Activated T-cell treated with anti-CD3 and anti-CD28 coated beads for 4 hours (primary cell): ENCODE results near the gene SULT1A1.
"Not testable (repeated sequence)": the region's sequence is repeated elsewhere in the genome, so short reads cannot be mapped to it uniquely, and the experiment has no call there.

ENCODE experiments used
- DNase-seq: peaks from one replicate; pipeline ENCODE4 v3.0.0-alpha.2; 2020

Gene SULT1A1

DNA sequence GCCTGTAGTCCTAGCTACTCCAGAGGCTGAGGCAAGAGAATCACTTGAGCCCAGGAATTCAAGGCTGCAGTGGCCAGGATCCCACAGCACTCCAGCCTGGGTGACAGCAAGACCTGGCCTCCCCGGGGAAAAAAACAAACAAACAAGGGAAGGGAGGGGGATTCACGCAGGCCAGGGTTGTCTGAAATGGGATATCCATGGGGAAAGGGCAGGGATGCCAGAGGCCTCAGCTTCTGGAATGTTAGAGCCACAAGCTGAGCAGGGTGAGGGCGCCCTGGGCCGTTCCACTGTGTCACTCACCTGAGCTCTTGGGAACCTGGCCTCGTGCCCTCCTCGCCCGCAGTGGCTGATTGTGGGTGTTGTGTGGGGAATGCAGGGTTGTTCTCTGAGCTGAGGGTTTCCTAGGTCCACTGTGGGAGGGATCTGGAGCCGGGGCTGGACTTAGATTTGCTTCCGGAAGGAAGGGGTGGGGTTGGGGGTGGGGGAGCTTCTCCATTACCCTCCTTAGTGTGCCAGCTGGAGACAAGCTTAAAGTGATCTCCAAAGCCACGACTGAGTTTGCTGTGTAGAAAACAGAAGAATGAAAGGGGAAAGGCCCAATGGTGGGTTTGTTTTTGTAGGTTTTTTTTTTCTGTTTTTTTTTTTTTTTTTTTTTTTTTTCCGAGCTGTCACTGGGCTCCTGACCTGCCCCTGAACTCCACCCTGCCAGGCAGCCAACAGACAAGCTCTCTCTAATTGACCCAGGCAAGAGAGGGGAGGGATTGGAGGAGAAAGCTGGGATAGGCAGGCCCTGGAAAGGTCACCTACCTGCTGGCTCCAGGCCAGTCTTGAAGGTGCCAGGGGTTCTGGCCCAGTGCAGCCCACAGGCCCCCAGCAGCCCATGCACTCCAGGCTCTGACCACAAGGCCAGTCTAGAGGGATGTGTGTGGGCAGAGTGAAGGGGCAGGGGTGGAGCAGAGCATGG is at the start of gene SULT1A1:
SULT1A1 (minus strand) TSS at position 414 of the 964 bp plus-strand sequence. CDS start 1,189 bp downstream, outside the sequence.
- no peak for DNase-seq

DNA sequence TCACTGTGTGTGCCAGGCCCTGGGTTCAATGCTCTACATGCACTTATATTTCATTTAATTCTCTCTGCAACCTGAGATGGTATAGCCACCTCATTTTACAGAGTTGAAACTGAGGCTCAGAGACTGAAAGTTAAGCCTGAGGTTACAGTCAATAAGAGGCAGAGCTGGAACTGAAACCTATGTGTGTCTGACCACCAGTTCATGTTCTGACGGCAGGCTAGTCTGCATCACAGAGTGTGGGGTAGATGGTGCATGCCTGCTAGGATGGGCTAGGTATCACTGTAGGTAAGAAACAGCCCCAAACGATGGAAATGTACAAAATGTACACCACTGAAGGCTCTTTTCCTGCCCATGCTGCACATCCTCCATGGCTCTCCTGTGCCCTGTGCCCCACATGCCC is 30.1 kb upstream of the SULT1A1 start:
- DNase-seq, result not testable (repeated sequence)

DNA sequence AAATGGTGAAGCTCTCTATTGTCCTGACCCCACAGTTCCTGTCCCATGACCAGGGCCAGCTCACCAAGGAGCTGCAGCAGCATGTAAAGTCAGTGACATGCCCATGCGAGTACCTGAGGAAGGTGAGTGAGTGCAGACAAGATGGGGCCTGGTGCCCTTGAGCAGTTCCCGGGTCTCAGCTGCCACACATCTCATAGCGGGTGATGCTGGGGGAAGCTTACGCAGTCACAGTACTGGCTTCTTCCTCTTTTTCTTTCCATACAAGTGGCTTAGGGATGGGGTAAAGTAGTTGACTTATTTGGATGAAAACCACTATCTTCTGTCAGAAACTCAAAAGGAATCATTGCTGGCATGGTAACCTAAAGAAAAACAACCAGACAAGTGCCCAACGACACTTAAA is 28.5 kb upstream of the SULT1A1 start:
- not testable (repeated sequence) for DNase-seq

DNA sequence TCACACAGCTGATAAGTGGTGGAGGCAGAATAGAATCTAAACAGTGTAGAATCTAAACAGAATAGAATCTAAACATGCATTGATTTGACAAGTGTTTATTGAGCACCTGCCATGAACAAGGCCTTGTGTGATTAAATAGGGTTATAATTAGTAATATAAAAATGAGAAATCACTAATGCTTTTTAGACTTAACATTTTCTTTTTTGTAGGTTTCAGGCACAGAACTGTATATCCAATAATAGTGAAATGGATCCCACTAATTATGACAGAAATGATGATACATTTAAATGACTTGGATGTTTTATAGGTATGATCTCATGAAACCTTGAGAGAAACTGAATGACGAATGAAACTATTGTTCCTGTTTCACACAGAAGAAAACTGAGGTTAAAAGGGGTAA is 27.9 kb upstream of the SULT1A1 start, which contains the start of gene NPIPB8:
NPIPB8 (plus strand) TSS at position 301 of the 400 bp plus-strand sequence. CDS start 296 bp downstream, outside the sequence.
- not testable (repeated sequence) for DNase-seq

DNA sequence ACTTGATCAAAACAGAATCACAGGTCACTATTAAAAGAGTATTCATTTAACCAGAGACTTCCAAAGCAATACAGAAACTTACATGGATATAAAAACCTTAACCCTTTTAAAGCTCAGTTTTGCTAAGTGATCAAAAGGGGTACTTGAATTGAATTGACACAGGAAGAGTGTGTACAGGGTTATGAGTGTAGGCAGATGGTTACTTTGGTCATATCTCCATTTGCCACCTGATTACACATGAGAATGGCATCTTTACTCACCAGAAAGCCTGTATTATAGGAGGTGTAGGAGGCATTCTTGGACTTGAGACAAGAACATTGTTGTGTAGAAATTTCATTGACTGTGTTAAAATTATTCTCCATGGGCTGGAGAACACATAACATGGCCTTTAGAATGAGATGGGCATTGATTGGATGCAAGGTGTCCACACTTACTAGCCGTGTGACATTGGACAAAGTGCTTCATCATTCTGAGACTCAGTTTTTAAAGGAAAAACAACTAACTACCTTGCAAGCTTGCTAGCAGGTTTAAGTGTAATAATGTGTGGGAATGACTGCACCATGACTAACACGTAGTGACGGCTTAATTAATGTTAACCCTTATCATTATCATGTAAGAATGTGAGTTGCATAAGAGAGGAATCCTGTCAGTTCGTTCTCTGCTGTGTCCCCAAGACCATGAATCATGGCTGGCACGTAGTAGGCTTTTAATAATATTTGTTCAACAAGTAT is 26.4 kb upstream of the SULT1A1 start:
- not testable (repeated sequence) for DNase-seq

DNA sequence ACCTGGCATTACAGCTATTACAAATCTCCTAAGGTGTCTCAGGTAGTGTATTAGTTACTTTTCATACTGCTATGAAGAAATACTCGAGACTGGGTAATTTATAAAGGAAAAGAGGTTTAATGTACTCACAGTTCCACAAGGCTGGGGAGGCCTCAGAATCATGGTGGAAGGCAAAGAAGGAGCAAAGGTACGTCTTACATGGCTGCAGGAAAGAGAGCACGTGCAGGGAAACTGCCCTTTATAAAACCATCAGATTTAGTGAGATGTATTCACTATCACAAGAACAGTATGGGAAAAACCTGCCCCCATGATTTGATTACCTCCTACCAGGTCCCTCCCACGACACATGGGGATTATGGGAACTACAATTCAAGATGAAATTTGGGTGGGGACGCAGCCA is 21.1 kb upstream of the SULT1A1 start:
- not testable (repeated sequence) for DNase-seq

DNA sequence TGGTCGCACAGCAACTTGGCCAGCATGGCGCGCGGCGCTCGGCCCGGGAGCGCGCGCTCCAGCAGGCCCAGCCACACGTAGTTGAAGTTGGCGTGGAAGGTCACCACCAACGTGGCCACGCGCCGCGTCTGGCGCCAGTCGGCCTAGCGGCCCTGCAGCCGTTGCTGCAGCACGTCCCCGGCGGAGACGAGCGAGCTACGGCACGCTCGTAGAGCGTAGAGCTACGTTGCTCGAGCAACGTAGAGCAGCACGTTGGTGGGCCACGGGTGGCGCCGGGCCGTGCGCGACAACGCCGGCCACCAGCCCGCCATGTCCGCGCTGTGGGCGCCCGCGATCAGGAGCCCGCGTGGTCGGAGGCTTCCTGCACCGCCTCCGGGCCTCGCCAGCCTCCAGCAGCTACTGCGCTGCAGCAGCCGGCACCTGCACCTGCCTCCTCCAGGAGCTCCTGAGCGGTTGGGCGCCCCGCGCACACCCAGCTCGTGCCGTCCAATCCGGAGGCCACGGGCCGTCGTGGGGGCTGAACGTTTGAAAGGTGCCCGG is 13.4 kb upstream of the SULT1A1 start:
- DNase-seq, result peak; percentile 40

DNA sequence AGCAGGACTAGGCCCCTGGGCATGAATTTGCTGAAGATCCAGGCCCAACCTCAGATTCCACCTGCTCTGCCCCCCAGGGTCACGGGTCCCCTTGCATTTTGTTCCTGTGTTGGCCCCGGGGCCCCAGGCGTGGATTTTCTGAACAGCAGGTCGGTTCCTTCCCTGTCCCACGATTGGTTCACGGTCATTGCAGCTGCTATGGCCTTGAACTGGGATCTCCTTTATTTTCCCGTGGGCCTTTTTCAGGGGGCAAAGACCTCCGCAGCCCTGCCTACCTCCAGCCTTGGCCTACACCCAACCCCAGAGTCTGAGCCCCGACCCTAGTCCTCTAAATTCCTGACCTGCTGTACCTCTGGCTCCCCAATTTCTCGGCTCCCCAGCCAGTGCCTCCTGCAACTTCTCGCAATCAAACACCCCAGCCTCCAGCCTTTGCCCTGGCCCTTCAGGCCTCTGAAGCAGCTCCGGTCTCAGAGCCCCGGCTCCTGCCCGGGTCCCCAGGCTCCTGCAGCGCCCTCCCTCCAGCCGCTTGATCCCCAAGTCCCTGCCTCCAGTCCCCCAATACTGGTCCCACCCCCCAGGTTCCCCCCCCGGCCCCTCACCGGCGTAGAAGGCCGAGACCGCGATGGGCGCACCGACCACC is 12.8 kb upstream of the SULT1A1 start:
- not testable (repeated sequence) for DNase-seq

DNA sequence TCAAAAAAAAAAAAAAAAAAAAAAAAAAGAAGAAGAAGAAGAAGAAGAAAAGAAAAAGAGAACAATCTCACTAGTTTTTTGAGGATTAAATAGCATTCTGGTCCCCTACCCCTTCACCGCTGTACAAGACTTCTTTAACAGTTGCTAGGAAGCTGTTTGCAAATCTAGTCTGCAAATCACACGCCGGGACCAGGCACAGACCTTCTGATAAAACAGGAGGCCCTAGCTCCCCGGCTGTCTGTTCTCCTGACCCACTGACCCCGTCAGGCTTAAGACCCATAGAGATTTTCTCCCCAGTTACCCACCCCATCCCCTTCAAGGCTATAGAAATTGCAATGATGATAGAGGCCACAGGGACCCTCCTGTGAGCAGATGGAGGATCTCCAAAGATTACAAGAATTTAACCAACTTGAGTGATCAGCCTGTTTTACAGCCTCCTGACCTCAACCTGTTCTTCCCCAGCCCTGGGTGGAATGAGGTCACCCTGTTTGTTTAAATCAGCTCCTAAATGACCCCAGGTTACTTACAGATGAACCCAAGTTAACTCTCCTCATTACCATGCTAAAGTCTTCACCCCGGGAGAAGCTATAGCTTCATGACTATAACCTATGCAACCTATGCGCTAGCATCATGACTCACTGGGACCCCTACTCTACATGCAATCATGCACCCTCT is 11.8 kb upstream of the SULT1A1 start:
- no peak for DNase-seq

DNA sequence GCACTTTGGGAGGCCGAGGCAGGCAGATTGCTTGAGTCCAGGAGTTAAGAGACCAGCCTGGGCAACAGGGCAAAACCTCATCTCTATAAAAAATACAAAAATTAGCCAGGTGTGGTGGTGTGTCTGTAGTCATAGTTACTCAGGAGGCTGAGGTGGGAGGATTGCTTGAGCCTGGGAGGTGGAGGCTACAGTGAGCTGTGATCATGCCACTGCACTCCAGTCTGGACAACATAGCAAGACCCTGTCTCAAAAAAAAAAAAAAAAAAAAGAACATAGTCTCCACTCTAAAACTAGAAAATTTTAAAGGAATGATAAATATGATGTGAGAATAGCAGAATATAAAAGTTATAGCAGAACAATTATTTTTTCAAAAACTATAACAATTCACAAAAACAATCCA is 10.5 kb upstream of the SULT1A1 start:
- DNase-seq, result not testable (repeated sequence)

DNA sequence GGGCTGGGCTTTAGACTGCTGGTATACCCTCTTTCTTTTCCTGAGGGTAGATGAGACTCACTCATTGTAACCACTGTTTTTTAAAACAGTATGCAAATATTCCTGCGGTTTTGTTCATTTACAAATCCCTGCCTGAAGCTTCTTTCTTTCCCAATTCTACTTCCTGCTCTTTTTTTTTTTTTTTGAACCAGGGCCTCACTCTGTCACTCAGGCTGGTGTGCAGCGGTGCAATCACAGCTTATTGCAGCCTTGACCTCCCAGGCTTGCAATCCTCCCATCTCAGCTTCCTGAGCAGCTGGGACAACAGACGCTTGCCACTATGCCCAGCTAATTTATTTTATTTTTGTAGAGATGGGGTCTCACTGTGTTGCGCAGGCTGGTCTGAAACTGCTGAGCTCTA is 8.0 kb upstream of the SULT1A1 start:
- no peak for DNase-seq

DNA sequence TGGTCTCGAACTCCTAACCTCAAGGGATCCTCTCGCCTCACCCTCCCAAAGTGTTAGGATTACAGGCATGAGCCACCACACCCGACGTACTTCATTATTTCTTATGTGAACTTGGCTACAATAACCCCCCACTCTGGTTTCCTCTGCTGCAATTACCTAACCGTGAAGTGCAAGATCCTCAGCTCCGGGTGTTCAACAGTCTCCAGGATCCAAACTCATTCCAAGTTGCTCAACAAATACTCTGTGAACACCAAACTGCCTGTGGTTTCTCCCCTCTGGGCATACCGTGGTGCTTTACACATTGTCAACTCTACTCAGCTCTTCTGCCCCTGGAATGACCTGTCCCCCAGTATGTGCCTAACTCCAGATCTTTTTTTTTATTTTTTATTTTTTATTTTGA is 6.8 kb upstream of the SULT1A1 start:
- no peak for DNase-seq

DNA sequence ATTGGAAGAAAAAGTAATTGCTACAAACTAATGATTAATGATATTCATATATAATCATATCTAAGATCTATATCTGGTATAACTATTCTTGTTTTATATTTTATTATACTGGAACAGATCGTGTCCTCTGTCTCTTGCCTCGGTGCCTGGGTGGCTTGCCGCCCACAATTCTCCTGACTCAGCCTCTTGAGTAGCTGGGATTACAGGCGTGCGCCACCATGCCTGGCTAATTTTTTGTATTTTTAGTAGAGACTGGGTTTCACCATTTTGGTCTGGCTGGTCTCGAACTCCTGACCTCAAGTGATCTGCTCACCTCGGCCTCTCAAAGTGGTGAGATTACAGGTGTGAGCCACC is 6.4 kb upstream of the SULT1A1 start:
- not testable (repeated sequence) for DNase-seq

DNA sequence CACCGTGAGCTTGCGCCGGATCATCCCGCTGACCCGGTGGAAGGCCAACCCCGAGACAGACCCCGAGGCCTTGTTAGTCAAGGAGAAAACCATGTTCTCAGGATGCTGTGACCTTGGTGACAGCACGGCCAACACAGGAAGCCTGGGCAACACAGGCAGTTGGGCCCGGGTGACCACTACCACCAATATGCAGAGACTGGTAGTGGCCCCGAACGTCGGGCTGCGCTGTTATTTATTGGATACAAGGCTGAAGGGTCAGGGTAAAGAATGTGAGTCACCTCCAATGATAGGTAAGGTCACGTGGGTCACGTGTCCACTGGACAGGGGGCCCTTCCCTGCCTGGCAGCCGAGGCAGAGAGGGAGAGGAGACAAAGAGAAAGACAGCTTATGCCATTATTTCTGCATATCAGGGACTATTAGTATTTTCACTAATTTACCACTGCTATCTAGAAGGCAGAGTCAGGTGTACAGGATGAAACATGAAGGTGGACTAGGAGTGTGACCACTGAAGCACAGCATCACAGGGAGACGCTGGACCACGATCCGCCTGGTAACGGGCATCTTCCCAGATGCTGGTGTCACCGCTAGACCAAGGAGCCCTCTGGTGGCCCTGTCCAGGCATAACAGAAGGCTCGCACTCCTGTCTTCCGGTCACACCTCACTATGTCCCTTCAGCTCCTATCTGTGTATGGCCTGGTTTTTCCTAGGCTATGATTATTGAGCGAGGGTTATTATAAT is 5.8 kb upstream of the SULT1A1 start:
- not testable (repeated sequence) for DNase-seq

DNA sequence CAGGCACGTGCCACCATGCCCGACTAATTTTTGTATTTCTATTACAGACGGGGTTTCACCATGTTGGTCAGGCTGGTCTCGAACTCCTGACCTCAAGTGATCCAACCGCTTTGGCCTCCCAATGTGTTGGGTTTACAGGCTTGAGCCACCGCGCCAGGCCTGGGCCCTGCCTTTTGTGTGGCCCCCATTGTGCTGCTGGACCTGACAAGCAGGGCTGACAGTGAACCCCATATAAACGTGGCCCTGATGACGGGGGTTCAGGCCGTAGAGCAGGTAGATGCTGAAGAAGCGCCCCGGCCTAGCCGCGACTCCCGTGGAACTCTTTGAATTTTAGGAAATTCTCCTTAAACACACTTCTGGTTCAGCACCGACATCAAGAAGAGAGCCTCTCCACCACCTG is 4.7 kb upstream of the SULT1A1 start:
- DNase-seq, result not testable (repeated sequence)

DNA sequence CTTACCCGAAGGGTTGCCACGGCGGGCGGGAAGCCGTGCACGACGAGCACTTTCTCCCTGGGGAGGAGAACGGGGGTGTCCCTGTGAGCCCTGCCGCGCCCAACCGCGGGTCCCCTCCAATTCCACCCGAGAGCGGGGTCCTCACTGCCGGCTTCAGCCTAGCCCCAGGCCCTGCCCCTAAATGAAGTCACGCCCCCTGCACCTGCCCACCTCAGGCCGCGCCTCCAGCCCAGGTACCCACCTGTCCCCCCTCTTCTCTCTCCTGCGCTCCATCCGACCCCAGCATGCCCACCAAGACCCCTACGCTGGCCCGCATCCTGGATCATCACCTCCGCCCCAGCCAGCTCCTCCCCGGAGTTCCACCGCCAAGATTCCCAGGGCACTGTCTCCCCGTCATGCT is 4.1 kb upstream of the SULT1A1 start:
- DNase-seq, result not testable (repeated sequence)

DNA sequence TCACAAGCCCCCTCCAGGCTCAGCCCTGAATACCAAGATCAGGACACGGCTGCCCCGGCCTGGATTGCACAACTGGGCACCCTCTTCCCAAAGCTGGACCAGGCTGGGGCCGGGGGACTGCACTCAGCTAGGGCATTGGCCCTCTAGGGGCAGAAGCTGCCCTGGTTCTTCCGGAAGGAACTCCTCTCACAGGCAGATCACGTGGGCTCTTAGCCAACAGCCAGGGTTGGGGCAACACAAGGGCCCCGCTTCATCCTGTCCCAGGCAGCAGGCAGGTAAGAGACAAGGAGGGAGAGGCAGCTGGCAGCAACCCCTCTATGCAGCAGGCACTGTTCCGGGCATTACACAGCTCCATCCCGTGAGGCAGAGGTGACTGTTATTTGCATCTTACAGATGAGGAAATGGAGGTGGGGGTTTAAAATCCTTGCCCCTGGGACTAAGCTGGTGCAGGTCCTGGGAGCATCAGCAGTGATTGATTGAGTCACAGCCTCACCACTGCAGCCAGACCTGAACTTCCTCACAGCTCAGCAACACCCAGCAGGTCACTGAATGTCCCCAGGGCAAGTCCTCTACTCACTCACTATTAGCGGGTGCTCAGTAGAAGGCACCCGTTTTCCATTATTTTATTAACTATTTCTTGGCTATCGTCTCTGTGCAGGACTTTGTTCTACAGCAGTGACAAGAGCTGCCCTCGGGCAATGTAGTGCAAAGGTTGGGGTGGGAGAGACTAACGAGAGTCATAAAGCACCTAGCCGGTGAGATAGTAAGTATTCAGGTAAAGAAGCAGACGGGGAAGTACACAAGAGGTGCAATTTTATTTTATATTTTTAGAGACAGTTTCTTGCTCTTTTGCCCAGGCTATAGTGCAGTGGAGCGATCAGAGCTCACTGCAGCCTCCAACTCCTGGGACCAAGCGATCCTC is 2.8 kb upstream of the SULT1A1 start:
- DNase-seq, result not testable (repeated sequence)

DNA sequence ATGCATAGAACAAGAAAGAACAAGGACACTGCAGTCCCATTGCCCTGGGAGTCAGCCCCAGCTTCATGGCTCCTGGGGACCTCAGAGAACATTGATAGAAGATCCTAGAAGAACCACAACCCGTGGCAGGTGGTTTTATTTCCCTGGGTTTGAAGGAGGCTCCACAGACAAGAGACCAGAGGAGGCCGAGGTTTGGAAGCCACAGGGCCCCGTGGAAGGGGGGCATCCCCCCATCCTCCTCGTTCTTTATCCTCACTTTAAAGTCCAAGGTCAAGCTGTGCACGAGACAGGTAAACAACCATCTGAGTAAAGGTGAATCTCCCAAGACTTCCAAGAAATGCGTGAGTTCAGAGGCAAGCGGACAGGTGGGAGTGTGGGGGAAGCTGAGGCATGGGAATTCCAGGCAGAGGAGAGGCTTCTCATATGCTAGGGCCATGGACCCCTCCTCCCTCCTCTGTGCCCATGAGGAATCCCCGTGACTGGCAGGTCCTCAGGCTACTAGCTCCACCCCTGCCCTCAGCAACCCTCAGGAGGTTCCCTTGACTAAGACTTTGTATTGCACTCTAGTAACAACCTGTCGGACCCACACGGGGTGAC is 849 bp upstream of the SULT1A1 start:
- no peak for DNase-seq

DNA sequence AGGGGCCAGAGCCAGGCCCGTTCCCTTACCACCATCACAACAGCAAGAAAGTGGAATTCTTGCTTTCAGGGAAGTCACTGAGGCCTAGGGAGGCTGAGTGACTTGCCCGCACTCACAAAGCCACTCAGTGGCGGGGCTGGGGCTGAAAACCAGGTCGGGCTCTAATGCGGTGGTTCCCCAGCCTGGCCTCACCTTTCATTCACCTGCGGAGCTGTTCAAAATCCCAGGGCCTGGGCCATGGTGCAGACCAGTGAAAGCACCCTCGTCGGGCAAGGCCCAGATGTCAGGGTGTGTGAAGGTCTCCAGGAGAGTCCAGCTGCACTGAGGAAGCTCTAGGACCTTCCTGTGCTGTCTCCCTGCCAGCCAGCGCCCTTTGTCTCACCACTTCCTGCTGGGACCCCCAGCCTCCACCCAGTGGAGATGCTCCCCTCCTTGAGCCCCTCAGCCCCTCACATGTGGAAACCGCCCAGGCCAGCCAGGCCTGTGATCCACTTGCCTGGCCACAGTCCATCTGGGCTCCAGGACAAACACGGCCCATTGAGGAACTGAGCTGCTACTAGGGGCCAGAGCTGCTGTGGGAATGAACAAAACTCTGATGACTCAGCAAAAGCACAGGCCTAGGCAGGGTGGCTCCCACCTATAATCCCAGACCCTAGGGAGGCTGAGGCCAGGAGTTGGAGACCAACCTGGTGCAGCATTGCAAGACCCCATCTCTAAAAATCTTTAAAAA is 812 bp downstream of the SULT1A1 start:
- not testable (repeated sequence) for DNase-seq
